HEK293 (cell line): ENCODE measurements around the gene MID2.

Experiments
- CTCF ChIA-PET: fragments of 350-600 bp; formaldehyde crosslinking; extraction: SDS; loops from one replicate; lab custom pipeline; 2021; ENCODE audit warnings: antibody characterized with exemption; lab: Yijun Ruan, JAX
- POLR2A ChIA-PET: fragments of 300-600 bp; formaldehyde crosslinking; extraction: SDS; loops from one replicate; lab custom pipeline; 2020; ENCODE audit warnings: antibody characterized with exemption, inconsistent platforms; lab: Yijun Ruan, JAX
- H3K27ac ChIP-seq: fragments of 200-500 bp; sonication (Bioruptor generic); 2 replicates; pipeline ENCODE4 v1.5.1; 2014; ENCODE audit warnings: low read depth, low read length, control low read depth, inconsistent platforms; ENCODE audit errors: extremely low read depth
- H3K36me3 ChIP-seq, 2 experiments: fragments of 200-500 bp in 1 of 2; sonication (Bioruptor generic) in 1 of 2; 1 replicate in 1 of 2; 2 replicates in 1 of 2; pipeline ENCODE4 v1.5.1; 2014 to 2017; ENCODE audit warnings: inconsistent platforms in 2 of 2, low read length in 2 of 2; ENCODE audit not compliant: control insufficient read depth in 2 of 2, insufficient read depth in 1 of 2
- H3K4me1 ChIP-seq: fragments of 200-500 bp; sonication (Bioruptor generic); 2 replicates; pipeline ENCODE4 v1.5.1; 2014; ENCODE audit warnings: mild to moderate bottlenecking, low read length, inconsistent platforms; ENCODE audit not compliant: control insufficient read depth, insufficient read depth
- H3K4me3 ChIP-seq: 2 replicates; pipeline ENCODE4 v1.5.1; 2011; ENCODE audit warnings: low read depth, mild to moderate bottlenecking, control low read depth, low read length, moderate library complexity
- H3K9me3 ChIP-seq: fragments of 200-500 bp; sonication (Bioruptor generic); 2 replicates; pipeline ENCODE4 v1.5.1; 2014; ENCODE audit warnings: low read depth, low read length, inconsistent platforms; ENCODE audit not compliant: control insufficient read depth, insufficient read depth
- GLI4 ChIP-seq: fragments of 450-650 bp; formaldehyde crosslinking; IDR thresholded peaks from 2 replicates; pipeline ENCODE4 v1.5.1; 2016; ENCODE audit warnings: missing biosample characterization, missing genetic modification characterization
- GLIS1 ChIP-seq: fragments of 450-650 bp; formaldehyde crosslinking; IDR thresholded peaks from 2 replicates; pipeline ENCODE4 v1.5.1; 2016; ENCODE audit warnings: missing biosample characterization, missing genetic modification characterization
- KLF1 ChIP-seq: fragments of 450-650 bp; formaldehyde crosslinking; IDR thresholded peaks from 2 replicates; pipeline ENCODE4 v1.5.1; 2016; ENCODE audit warnings: missing biosample characterization, missing genetic modification characterization
- KLF16 ChIP-seq: fragments of 450-650 bp; formaldehyde crosslinking; IDR thresholded peaks from 2 replicates; pipeline ENCODE4 v1.5.1; 2017; ENCODE audit warnings: missing biosample characterization, missing genetic modification characterization
- SCRT2 ChIP-seq: fragments of 450-650 bp; formaldehyde crosslinking; IDR thresholded peaks from 2 replicates; pipeline ENCODE4 v1.5.1; 2016; ENCODE audit warnings: missing biosample characterization, missing genetic modification characterization
- WT1 ChIP-seq: fragments of 450-650 bp; formaldehyde crosslinking; IDR thresholded peaks from 2 replicates; pipeline ENCODE4 v1.5.1; 2016; ENCODE audit warnings: missing biosample characterization, missing genetic modification characterization
- ZBTB7A ChIP-seq: fragments of 450-650 bp; formaldehyde crosslinking; IDR thresholded peaks from 2 replicates; pipeline ENCODE4 v1.5.1; 2016; ENCODE audit warnings: low read depth, missing biosample characterization, missing genetic modification characterization
- ZNF138 ChIP-seq: fragments of 450-650 bp; formaldehyde crosslinking; IDR thresholded peaks from 2 replicates; pipeline ENCODE4 v1.5.1; 2016; ENCODE audit warnings: missing biosample characterization, missing genetic modification characterization, borderline replicate concordance
- ZNF146 ChIP-seq: fragments of 450-650 bp; formaldehyde crosslinking; IDR thresholded peaks from 2 replicates; pipeline ENCODE4 v1.5.1; 2016; ENCODE audit warnings: missing biosample characterization, missing genetic modification characterization
- ZNF184 ChIP-seq: fragments of 450-650 bp; IDR thresholded peaks from 2 replicates; pipeline ENCODE4 v1.5.1; 2018; ENCODE audit warnings: missing biosample characterization, mild to moderate bottlenecking, missing genetic modification characterization
- ZNF214 ChIP-seq: fragments of 450-650 bp; formaldehyde crosslinking; IDR thresholded peaks from 2 replicates; pipeline ENCODE4 v1.5.1; 2017; ENCODE audit warnings: missing biosample characterization, mild to moderate bottlenecking, missing genetic modification characterization, borderline replicate concordance
- ZNF350 ChIP-seq: fragments of 450-650 bp; formaldehyde crosslinking; IDR thresholded peaks from 2 replicates; pipeline ENCODE4 v1.5.0; 2017; ENCODE audit warnings: missing biosample characterization, mild to moderate bottlenecking, missing genetic modification characterization
- ZNF394 ChIP-seq: fragments of 450-650 bp; formaldehyde crosslinking; IDR thresholded peaks from 2 replicates; pipeline ENCODE4 v1.5.1; 2016; ENCODE audit warnings: missing biosample characterization, missing genetic modification characterization, mild to moderate bottlenecking, moderate library complexity, borderline replicate concordance
- ZNF521 ChIP-seq: fragments of 450-650 bp; formaldehyde crosslinking; IDR thresholded peaks from 2 replicates; pipeline ENCODE4 v1.5.1; 2017; ENCODE audit warnings: missing biosample characterization, mild to moderate bottlenecking, missing genetic modification characterization
- ZNF571 ChIP-seq: fragments of 450-650 bp; formaldehyde crosslinking; IDR thresholded peaks from 2 replicates; pipeline ENCODE4 v1.5.0; 2017; ENCODE audit warnings: missing biosample characterization, missing genetic modification characterization
- ZNF585B ChIP-seq: fragments of 450-650 bp; formaldehyde crosslinking; IDR thresholded peaks from 2 replicates; pipeline ENCODE4 v1.5.1; 2016; ENCODE audit warnings: missing biosample characterization, missing genetic modification characterization
- ZNF621 ChIP-seq: fragments of 450-650 bp; formaldehyde crosslinking; IDR thresholded peaks from 2 replicates; pipeline ENCODE4 v1.5.1; 2017; ENCODE audit warnings: missing biosample characterization, missing genetic modification characterization
- ZNF658 ChIP-seq: fragments of 450-650 bp; formaldehyde crosslinking; IDR thresholded peaks from 2 replicates; pipeline ENCODE4; 2016; ENCODE audit warnings: missing biosample characterization, missing genetic modification characterization
- ZNF660 ChIP-seq: fragments of 450-650 bp; IDR thresholded peaks from 2 replicates; pipeline ENCODE4 v1.5.1; 2018; ENCODE audit warnings: missing biosample characterization, mild to moderate bottlenecking, missing genetic modification characterization
- ZNF830 ChIP-seq: fragments of 450-650 bp; IDR thresholded peaks from 2 replicates; pipeline ENCODE4 v1.5.0; 2018; ENCODE audit warnings: missing biosample characterization, missing genetic modification characterization, low read depth, mild to moderate bottlenecking, moderate library complexity
- ZSCAN30 ChIP-seq: fragments of 450-650 bp; IDR thresholded peaks from 2 replicates; pipeline ENCODE4 v1.5.1; 2018; ENCODE audit warnings: missing biosample characterization, mild to moderate bottlenecking, missing genetic modification characterization, moderate library complexity
- TF ChIP-seq, protein P1 (sequence below): fragments of 450-650 bp; formaldehyde crosslinking; IDR thresholded peaks from 2 replicates; pipeline ENCODE4 v1.5.1; 2016; ENCODE audit warnings: missing biosample characterization, missing genetic modification characterization
- TF ChIP-seq, protein P2 (sequence below): fragments of 450-650 bp; formaldehyde crosslinking; conservative IDR thresholded peaks from 2 replicates; pipeline ENCODE4 v1.5.1; 2016; ENCODE audit warnings: low read depth, missing biosample characterization, missing genetic modification characterization
- TF ChIP-seq, protein P3 (sequence below): fragments of 450-650 bp; formaldehyde crosslinking; IDR thresholded peaks from 2 replicates; pipeline ENCODE4 v1.5.1; 2016; ENCODE audit warnings: missing biosample characterization, missing genetic modification characterization

The MID2 gene

DNA sequence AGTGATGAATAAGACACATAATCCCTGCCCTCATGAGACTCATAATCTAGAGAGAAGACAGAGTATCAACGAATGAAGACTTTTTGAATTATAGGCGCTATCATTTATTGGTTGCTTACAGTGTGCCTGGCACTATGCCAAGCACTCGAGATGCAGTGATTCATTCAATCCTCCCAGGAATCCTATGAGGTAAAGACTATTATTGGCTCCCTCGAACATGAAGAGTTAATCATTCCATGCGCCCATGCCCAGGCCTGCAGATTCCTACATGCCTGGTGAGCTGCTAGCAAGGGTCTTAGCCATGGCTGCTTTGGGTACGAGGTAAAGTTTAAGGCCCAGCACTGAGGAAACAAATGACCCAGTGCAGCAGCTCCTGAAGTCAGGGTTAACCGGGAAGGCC, 109.5 kb downstream of the MID2 start (continued):
- TF ChIP-seq ZNF184 (tag by site-specific recombination) (peak; percentile 56; the same call in 1 of the 2 replicates), ZNF660 (tag by site-specific recombination) (peak; percentile 89), ZNF621 (no peak), ZNF585B (no peak), SCRT2 (tag by site-specific recombination) (no peak), ZNF571 (tag by site-specific recombination) (no peak), ZBTB7A (tag by site-specific recombination) (no peak), ZNF350 (tag by site-specific recombination) (peak; percentile 80), KLF16 (tag by site-specific recombination) (no peak), GLI4 (tag by site-specific recombination) (no peak), ZNF658 (no peak), ZNF138 (tag by site-specific recombination) (no peak), ZNF214 (tag by site-specific recombination) (peak; percentile 35; the same call in 1 of the 2 replicates), ZNF394 (no peak), ZNF146 (no peak)
- TF ChIP-seq, protein P1, sequence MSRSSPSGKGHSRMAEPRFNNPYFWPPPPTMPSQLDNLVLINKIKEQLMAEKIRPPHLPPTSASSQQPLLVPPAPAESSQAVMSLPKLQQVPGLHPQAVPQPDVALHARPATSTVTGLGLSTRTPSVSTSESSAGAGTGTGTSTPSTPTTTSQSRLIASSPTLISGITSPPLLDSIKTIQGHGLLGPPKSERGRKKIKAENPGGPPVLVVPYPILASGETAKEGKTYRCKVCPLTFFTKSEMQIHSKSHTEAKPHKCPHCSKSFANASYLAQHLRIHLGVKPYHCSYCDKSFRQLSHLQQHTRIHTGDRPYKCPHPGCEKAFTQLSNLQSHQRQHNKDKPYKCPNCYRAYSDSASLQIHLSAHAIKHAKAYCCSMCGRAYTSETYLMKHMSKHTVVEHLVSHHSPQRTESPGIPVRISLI, result no peak
- TF ChIP-seq, protein P2, sequence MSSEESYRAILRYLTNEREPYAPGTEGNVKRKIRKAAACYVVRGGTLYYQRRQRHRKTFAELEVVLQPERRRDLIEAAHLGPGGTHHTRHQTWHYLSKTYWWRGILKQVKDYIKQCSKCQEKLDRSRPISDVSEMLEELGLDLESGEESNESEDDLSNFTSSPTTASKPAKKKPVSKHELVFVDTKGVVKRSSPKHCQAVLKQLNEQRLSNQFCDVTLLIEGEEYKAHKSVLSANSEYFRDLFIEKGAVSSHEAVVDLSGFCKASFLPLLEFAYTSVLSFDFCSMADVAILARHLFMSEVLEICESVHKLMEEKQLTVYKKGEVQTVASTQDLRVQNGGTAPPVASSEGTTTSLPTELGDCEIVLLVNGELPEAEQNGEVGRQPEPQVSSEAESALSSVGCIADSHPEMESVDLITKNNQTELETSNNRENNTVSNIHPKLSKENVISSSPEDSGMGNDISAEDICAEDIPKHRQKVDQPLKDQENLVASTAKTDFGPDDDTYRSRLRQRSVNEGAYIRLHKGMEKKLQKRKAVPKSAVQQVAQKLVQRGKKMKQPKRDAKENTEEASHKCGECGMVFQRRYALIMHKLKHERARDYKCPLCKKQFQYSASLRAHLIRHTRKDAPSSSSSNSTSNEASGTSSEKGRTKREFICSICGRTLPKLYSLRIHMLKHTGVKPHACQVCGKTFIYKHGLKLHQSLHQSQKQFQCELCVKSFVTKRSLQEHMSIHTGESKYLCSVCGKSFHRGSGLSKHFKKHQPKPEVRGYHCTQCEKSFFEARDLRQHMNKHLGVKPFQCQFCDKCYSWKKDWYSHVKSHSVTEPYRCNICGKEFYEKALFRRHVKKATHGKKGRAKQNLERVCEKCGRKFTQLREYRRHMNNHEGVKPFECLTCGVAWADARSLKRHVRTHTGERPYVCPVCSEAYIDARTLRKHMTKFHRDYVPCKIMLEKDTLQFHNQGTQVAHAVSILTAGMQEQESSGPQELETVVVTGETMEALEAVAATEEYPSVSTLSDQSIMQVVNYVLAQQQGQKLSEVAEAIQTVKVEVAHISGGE (tag by site-specific recombination), result no peak

DNA sequence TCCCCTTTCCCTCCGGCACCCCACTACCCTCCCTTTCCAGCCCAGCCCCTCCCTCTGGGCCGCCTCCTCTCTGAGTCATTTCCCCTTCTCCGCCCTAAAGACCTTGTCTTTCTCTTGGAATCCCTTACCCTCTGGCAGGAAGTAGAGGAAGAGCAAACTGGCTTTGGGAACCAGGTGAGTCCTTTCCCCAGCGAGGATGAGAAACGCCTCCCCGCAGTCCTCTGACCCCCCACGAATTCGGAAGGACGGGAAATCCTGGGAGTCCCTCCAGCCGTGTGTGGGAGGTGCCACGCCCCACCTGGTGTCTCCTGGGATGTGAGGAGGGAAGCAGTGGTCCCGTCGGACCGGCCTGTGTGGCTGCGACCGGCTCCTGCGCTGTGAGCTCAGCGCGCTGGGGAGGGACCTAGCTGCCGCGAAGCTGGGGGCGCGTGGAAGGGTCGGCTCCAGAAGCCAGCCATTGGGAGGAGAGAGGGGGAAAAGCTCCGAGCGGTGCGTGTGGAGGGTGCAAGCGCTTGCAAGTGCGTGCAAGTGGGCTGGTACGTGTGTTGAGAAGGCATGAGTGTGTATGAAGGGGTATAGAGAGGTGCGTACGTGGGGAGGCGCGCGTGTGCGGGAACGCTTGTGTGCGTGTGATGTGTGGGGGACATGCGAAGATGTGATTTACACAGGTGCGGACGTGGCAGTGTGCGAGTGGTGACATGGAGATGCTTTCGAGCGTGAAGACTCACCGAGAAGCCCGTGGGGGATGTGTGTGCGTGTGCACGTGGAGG, 110.2 kb downstream of the MID2 start:
- CTCF ChIA-PET, result interaction anchor here (0.6 kb wide), 1 partner anchor 1074 kb away, joined by 4 read pairs; no protein-coding TSS in a partner anchor

DNA sequence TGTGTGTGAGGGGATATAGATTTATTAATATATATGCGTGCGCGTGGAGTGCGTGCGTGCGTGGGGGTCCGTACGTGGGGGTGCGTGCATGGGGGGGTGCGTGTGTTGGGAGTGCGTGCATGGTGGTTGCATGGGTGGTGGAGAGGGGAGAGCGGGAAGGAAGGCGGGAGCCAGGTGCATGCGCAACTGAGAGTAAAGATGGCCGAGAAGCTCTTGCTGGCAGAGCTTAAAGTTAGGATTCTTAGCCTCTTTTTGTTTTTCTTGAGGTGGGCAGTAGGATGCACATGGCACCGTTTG, 110.7 kb downstream of the MID2 start:
- Histone ChIP-seq H3K4me3 (peak overlapping the region; percentile 15; the same call in 1 of the 2 replicates), H3K4me1 (peaks cover 2% of the 10 kb centered on the region; the same call in 1 of the 2 replicates), H3K9me3 (no peaks in the 10 kb centered on the region), H3K36me3 (no peaks in the 10 kb centered on the region), H3K27ac (no peak overlapping the region)
- TF ChIP-seq ZSCAN30 (tag by site-specific recombination) (no peak), WT1 (tag by site-specific recombination) (no peak), KLF1 (tag by site-specific recombination) (no peak)
- TF ChIP-seq, protein P3, sequence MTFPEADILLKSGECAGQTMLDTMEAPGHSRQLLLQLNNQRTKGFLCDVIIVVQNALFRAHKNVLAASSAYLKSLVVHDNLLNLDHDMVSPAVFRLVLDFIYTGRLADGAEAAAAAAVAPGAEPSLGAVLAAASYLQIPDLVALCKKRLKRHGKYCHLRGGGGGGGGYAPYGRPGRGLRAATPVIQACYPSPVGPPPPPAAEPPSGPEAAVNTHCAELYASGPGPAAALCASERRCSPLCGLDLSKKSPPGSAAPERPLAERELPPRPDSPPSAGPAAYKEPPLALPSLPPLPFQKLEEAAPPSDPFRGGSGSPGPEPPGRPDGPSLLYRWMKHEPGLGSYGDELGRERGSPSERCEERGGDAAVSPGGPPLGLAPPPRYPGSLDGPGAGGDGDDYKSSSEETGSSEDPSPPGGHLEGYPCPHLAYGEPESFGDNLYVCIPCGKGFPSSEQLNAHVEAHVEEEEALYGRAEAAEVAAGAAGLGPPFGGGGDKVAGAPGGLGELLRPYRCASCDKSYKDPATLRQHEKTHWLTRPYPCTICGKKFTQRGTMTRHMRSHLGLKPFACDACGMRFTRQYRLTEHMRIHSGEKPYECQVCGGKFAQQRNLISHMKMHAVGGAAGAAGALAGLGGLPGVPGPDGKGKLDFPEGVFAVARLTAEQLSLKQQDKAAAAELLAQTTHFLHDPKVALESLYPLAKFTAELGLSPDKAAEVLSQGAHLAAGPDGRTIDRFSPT (tag by site-specific recombination), result no peak
- CTCF ChIA-PET, result no interaction called here
- POLR2A ChIA-PET, result no interaction called here

More for the DNA sequence above, 110.2 kb downstream of the MID2 start:
- Histone ChIP-seq H3K36me3 (no peaks in the 10 kb centered on the region), H3K27ac (no peak overlapping the region), H3K9me3 (no peaks in the 10 kb centered on the region), H3K4me1 (peaks cover 2% of the 10 kb centered on the region; the same call in 1 of the 2 replicates), H3K4me3 (peak overlapping the region; percentile 15)
- TF ChIP-seq KLF1 (tag by site-specific recombination) (peak; percentile 45), ZNF830 (tag by site-specific recombination) (no peak), ZNF585B (no peak), ZNF521 (tag by site-specific recombination) (no peak), GLIS1 (tag by site-specific recombination) (peak; percentile 33)
- POLR2A ChIA-PET, result no interaction called here
